ENCODE measurements around the gene TNP2.
A peak's percentile ranks its signal among the peaks of the same experiment; 100 is the strongest.

Gene TNP2

DNA sequence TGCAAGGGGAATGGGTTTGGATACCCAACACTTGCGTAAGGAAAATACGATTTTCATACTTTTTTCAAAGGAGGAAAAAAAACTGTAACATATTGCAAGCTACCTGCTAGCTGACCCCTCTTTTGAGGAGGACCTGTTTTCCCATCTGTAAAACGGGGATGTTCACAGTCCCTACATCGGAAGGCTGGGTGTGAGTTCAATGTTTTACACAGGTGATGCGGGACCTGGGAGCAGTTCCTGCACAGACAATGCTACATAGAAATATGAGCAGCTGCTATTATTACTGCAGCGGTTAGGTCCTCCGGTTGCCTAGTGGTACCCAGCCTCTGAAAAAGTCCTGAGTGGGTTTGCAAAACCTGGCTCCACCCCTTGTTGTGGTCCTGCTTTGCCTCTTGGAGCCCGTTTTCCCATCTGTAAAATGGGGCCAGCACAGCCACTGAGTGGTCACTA lies 16.6 kb downstream of the TNP2 start:
- peaks cover 38% of the 10 kb centered on the region for H3K4me1 Mint-ChIP-seq (ENCODE audit: low read depth)
- no peaks in the 10 kb centered on the region for H3K9me3 Mint-ChIP-seq
- DNase-seq (ENCODE audit: low spot score) = peak; percentile 19
- H3K4me3 Mint-ChIP-seq = peak overlapping the region; percentile 99
- no peaks in the 10 kb centered on the region for H3K27me3 Mint-ChIP-seq (ENCODE audit: low read depth)
- H3K27ac Mint-ChIP-seq = peak overlapping the region; percentile 95
- H3K36me3 Mint-ChIP-seq (ENCODE audit: low read depth) = peaks cover 72% of the 10 kb centered on the region

DNA sequence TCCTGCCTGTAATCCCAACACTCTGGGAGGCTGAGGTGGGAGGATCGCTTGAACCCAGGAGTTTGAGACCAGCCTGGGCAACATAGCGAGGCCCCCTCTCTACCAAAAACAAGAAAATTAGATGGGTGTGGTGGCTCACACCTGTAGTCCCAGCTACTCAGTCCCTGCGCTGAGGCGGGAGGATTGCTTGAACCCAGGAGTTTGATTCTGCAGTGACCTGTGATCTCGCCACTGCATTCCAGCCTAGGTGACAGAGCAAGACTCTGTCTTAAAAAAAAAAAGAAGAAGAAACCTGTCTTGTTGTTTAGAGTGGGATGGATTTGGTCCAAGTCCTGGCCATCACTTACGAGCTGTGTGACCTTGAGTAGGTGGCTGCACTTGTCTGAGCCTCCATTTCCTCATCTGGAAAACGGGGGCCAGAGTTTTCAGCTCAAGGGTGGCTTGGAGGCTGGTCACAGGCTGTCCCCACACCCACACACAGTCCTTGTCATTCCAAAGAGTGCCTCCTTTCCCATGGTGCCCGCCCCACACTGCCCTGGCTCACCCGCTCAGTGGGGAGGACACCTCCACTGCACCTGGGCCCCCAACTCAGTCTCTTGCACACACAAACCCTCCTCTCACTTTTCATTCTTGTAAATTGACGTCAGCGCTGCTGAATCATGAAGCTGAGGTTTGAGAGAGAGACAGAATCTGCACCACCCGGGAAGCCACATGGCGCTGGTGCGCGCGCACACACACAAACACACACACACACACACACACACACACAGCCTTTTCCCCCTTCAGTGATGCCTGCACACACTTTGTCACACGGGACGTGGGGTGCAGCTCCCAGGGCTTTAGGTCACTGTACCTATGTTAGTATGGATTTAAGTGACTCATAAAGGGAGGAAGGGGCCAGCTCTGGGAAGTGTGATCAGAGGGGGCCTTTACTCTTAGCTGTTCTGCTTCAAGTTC lies 17.3 kb downstream of the TNP2 start:
- Mint-ChIP-seq H3K36me3 (ENCODE audit: low read depth) (peaks cover 75% of the 10 kb centered on the region), H3K9me3 (no peaks in the 10 kb centered on the region), H3K27me3 (ENCODE audit: low read depth) (no peaks in the 10 kb centered on the region), H3K4me3 (peak overlapping the region; percentile 99), H3K27ac (peak overlapping the region; percentile 95), H3K4me1 (ENCODE audit: low read depth) (peaks cover 33% of the 10 kb centered on the region)
- DNase-seq (ENCODE audit: low spot score) = peak; percentile 85

DNA sequence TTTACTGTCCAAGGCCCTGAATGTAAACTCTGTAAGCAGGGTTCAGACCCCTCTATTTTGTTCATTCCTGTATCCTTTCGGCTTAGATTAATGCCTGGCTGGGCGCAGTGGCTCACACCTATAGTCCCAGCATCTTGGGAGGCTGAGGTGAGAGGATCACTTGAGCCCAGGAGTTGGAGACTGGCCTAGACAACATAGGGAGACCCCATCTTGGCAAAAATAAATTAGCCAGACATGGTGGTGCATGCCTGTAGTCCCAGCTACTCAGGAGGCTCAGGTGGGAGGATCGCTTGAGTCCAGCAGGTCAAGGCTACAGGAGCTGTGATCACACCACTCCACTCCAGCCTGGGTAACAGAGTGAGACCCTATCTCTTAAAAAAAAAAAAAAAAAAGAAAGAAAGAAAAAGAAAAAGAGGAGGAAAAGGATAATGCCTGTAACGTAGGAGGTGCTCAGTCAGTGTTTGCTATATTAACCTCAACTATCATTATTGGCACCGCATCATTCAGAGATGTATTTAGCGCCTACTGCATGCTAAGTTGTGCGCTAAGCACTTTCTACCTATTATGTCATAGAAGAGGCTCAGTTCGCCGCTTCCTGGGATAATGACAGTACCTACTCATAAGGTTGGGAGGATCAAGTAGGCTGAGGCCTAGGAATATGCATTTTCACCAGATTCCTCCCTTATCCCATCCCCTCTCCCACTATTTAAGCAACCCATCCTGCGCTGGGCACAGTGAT lies 18.2 kb downstream of the TNP2 start:
- peaks cover 38% of the 10 kb centered on the region for H3K4me1 Mint-ChIP-seq (ENCODE audit: low read depth)
- H3K27ac Mint-ChIP-seq = peak overlapping the region; percentile 95
- H3K36me3 Mint-ChIP-seq (ENCODE audit: low read depth) = peaks cover 72% of the 10 kb centered on the region
- H3K27me3 Mint-ChIP-seq (ENCODE audit: low read depth) = no peaks in the 10 kb centered on the region
- no peaks in the 10 kb centered on the region for H3K9me3 Mint-ChIP-seq
- H3K4me3 Mint-ChIP-seq = peak overlapping the region; percentile 99
- DNase-seq (ENCODE audit: low spot score) = no peak

DNA sequence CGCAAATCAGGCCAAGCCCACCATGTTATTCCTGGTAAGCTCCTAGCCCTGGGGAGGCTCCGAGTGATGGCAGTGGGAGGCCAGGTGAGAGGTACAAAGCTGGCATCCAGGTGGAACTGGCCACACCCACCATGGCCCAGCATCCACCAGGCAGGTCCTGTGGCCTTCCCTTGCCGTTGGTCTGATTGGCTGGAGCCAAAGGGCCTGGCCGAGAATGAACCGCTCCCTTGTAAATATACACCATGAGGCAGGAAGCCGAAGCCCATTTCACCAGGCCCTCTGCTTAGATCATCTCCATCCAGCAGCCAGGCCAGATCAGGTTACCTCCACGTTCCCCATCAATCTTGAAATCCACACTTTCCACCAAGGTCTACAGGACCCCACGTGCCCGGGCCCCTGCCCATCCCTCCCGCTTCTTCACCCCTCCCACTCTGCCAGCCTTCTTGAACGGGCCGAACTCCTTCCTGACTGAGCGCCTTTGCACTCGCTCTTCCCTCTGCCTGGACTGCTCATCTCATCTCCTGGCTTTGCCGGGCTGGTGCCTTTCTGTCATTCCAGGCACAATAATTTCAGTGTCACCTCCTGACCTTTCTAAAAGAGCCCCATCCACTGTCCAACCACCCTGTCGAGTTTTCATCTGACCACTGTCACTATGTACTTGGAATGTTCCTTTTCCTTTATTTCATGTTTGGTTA lies 18.9 kb downstream of the TNP2 start:
- Mint-ChIP-seq H3K27ac (peak overlapping the region; percentile 82), H3K27me3 (ENCODE audit: low read depth) (no peaks in the 10 kb centered on the region), H3K9me3 (no peaks in the 10 kb centered on the region), H3K4me1 (ENCODE audit: low read depth) (peaks cover 44% of the 10 kb centered on the region), H3K4me3 (peak overlapping the region; percentile 34), H3K36me3 (ENCODE audit: low read depth) (peaks cover 73% of the 10 kb centered on the region)
- no peak for DNase-seq (ENCODE audit: low spot score)

DNA sequence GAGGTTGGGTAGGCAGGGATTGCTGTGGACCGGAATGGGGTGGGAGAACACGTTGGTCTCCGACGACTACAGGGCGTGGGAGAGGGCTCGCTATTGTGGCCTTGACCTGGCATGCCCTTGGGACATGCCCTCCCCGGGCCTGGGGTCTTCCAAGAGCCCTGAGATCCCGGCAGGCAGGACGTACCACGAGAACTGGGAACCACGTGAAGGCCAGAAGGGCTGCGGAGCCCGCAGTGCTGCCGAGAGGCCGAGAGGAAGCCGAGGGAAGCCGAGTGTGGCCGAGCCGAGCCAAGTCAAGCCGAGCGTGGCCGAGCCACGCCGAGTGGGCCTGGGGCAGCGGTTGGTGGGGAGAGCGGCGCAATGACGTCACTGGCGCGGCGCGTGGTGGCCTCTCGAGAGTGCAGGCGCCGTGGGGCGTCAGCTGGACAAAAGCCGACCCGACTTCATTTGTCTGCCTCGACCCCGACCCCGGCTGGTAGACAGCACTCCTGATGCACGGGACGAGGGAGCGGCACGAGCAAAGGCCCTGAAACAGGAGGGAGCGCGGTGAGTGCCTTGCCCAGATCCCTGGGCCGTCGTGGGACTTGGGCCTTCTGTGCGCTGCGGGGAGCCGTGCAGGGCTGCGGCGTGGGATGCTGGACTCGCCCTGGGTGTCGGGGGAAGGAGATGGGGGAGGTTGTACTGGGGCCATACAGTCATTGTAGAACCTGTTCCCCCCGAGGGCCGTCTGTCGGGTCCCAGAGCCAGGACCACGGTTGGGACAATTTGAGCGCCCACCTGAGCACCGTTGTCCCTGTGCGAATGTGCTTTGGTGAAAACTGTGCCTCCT lies 19.7 kb downstream of the TNP2 start:
- Mint-ChIP-seq H3K27ac (peak overlapping the region; percentile 65), H3K9me3 (no peaks in the 10 kb centered on the region), H3K4me3 (no peak overlapping the region), H3K4me1 (ENCODE audit: low read depth) (peaks cover 48% of the 10 kb centered on the region), H3K36me3 (ENCODE audit: low read depth) (peaks cover 67% of the 10 kb centered on the region), H3K27me3 (ENCODE audit: low read depth) (no peaks in the 10 kb centered on the region)
- DNase-seq (ENCODE audit: low spot score) = no peak

DNA sequence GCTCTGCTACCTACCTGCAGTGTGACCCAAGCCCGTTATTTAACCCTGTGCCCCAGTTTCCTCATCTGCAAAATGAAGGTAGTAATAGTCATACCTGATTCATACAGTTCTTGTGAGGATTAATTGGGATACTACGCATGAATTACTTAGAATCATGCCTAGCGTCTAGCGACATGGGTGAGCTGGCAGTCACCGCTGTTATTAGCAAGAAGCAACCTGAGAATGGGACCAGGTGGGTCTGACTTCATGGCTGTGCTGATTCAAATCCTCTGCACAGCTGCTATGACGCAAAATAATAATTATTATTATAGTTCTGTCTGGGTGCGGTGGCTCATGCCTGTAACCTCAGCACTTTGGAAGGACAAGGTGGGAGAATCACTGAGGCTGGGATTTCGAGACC lies 21.0 kb downstream of the TNP2 start:
- H3K4me3 Mint-ChIP-seq = no peak overlapping the region
- H3K27me3 Mint-ChIP-seq (ENCODE audit: low read depth) = no peaks in the 10 kb centered on the region
- no peak for DNase-seq (ENCODE audit: low spot score)
- H3K27ac Mint-ChIP-seq = peak overlapping the region; percentile 49
- peaks cover 49% of the 10 kb centered on the region for H3K4me1 Mint-ChIP-seq (ENCODE audit: low read depth)
- H3K36me3 Mint-ChIP-seq (ENCODE audit: low read depth) = peaks cover 55% of the 10 kb centered on the region
- no peaks in the 10 kb centered on the region for H3K9me3 Mint-ChIP-seq

DNA sequence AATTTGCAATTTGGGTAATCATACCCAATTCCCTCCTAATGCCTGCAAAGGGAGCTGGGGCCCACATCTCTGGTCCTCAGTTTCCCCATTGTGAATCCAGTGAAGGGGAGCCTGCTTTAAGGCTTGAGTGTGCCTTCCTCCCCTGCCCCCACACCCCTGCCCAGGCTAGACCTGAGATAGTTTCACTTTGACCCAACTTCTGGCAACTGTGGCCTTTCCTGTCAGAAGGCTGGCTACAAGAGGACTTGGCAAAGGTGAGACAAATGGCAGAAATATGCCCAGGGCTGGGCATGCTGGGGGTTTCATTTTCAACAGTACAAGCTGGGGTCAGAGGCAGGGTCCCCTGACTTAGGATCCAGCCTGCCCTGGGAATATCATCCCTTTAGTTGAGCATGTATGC lies 23.1 kb downstream of the TNP2 start:
- Mint-ChIP-seq H3K4me1 (ENCODE audit: low read depth) (peaks cover 34% of the 10 kb centered on the region), H3K36me3 (ENCODE audit: low read depth) (peaks cover 36% of the 10 kb centered on the region), H3K4me3 (no peak overlapping the region), H3K27me3 (ENCODE audit: low read depth) (no peaks in the 10 kb centered on the region), H3K9me3 (no peaks in the 10 kb centered on the region), H3K27ac (no peak overlapping the region)
- no peak for DNase-seq (ENCODE audit: low spot score)

DNA sequence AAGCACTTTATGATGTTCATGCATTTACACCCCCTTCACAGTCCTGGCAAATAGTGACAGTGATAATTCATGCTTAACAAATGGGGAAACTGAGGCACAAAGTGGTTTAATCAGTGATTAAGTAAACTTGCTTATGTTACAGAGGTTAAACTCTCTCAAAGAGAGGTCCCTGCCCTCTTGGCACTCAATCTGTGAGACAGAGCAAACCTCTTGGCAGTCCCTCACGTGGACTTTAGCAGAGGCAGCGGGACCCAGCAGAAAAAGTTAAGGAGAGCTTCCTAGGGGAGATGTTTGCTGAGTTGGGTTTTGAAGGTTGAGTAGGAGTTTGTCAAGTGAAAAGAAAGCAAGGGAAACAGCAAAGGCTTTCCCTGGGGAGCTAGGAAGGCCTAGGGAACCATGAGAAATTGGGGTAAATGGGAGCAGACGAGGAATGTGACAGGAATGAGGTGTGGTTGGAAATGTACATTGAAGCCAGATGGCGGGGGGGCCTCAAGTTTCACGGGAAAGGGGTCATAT lies 23.8 kb downstream of the TNP2 start:
- Mint-ChIP-seq H3K27ac (peak overlapping the region; percentile 56), H3K9me3 (no peaks in the 10 kb centered on the region), H3K4me3 (no peak overlapping the region), H3K36me3 (ENCODE audit: low read depth) (peaks cover 29% of the 10 kb centered on the region), H3K27me3 (ENCODE audit: low read depth) (no peaks in the 10 kb centered on the region), H3K4me1 (ENCODE audit: low read depth) (peaks cover 29% of the 10 kb centered on the region)
- DNase-seq (ENCODE audit: low spot score) = no peak

DNA sequence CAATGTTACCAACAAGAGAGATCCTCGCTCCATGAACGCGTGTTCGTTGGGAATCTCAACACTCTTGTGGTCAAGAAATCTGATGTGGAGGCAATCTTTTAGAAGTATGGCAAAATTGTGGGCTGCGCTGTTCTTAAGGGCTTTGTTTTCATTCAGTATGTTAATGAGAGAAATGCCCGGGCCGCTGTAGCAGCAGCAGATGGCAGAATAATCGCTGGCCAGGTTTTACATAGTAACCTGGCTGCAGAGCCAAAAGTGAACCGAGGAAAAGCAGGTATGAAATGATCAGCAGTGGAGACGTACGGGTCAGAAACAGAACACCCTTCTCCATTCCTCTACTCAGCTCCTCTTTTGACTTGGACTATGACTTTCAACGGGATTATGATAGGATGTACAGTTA lies 26.5 kb downstream of the TNP2 start:
- no peaks in the 10 kb centered on the region for H3K9me3 Mint-ChIP-seq
- H3K27ac Mint-ChIP-seq = no peak overlapping the region
- peaks cover 22% of the 10 kb centered on the region for H3K4me1 Mint-ChIP-seq (ENCODE audit: low read depth)
- DNase-seq (ENCODE audit: low spot score) = no peak
- H3K36me3 Mint-ChIP-seq (ENCODE audit: low read depth) = peaks cover 8% of the 10 kb centered on the region
- H3K4me3 Mint-ChIP-seq = no peak overlapping the region
- H3K27me3 Mint-ChIP-seq (ENCODE audit: low read depth) = no peaks in the 10 kb centered on the region

DNA sequence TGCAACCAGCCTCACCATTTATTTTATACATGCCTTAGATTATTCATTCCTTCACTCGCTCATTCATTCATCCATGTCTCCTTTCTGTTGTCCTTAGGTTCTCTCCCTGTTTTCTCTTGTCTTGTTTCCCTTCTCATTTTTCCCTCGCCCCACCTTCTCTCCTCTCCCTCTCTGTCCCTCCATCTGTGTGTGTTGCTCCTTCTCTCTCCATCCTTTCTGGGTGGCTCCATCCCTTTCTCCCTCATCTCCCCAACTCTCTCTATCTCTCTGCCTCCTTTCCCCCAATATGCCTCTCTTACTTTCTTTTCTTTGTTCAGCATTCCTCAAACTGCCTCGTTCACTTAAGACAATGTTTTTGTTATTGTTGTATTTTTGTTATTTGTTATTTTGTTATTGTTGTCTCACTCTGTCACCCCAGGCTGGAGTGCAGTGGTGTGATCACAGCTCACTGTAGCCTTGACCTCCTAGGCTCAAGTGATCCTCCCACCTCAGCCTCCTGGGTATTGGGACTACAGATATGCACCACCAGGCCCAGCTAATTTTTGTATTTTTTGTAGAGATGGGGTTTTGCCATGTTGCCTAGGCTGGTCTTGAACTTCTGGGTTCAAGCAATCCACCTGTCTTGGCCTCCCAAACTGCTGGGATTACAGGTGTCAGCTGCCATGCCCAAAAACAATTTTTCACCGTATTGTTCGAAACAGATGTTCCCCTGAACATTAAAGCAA lies 27.5 kb downstream of the TNP2 start:
- no peak for DNase-seq (ENCODE audit: low spot score)
- Mint-ChIP-seq H3K27me3 (ENCODE audit: low read depth) (no peaks in the 10 kb centered on the region), H3K27ac (no peak overlapping the region), H3K4me1 (ENCODE audit: low read depth) (peaks cover 26% of the 10 kb centered on the region), H3K9me3 (no peaks in the 10 kb centered on the region), H3K4me3 (no peak overlapping the region), H3K36me3 (ENCODE audit: low read depth) (peaks cover 3% of the 10 kb centered on the region)

DNA sequence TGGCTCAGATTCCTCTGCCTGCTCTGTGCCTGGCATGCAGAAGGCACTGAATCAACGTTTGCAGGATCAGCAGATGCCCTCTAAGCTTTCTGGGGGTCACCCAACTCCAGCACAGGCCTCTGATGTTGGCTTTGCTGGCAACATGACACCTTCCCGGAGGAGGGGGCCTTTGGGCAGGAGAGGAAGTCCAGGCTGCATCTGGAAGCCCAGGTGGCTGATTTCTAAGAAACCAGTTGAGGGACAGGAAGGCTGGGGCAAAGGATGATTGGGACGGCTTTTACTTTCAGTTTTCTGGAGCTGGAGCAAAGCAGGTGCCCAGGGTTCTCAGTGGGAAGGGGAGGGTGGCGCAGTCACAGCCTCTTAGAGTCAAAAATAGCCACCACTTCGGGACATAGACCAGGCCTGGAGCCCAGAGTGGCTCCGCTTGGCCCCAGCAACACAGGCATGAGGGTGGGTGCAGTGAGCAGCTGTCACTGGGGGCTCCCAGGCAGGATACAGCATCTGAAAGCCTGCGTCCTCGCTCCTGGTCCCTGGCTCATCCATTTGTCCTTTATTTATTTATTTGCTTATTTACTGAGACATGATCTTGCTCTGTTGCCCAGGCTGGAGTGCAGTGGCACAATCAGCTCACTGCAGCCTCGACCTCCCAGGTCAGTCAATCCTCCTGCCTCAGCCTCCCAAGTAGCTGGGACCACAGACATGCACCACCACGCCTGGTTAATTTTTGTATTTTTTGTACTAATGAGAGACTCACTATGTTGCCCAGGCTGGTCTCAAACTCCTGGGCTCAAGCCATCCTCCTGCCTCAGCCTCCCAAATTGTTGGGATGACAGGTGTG lies 28.3 kb downstream of the TNP2 start:
- H3K27ac Mint-ChIP-seq = peak overlapping the region; percentile 82

More for the DNA sequence above, 28.3 kb downstream of the TNP2 start:
- no peak for DNase-seq (ENCODE audit: low spot score)
- no peaks in the 10 kb centered on the region for H3K9me3 Mint-ChIP-seq
- peak overlapping the region; percentile 60 for H3K4me3 Mint-ChIP-seq
- peaks cover 3% of the 10 kb centered on the region for H3K36me3 Mint-ChIP-seq (ENCODE audit: low read depth)
- H3K4me1 Mint-ChIP-seq (ENCODE audit: low read depth) = peaks cover 24% of the 10 kb centered on the region
- H3K27me3 Mint-ChIP-seq (ENCODE audit: low read depth) = no peaks in the 10 kb centered on the region

Measured in T-helper 2 cell treated with Interferon-gamma antibody and Interleukin-4, amounts not matched to agents 5 μg/mL and 100 μg/mL, for 36 hours (primary cell).